Measurements from ENCODE around the gene HDAC9. TPM values are rescaled to one million over a fixed set of nuclear protein-coding genes. Genes with fewer than 3 reads are reported as not detected.

Gene HDAC9
- total and polyA plus RNA-seq, 4 donors = 2.2 to 41.0 (median 4.1) TPM

- H3K27me3 ChIP-seq (ENCODE audit: control insufficient read depth in 3 of 3, insufficient read depth in 3 of 3, low read length in 2 of 3) = no peaks in the 10 kb centered on the region
- no peaks in the 10 kb centered on the region for H3K36me3 ChIP-seq (ENCODE audit: control insufficient read depth in 4 of 4, insufficient read depth in 4 of 4, low read length in 4 of 4)
- no peak for TF ChIP-seq CTCF (IDR thresholded peaks at IDR 0.05; ENCODE audit: control extremely low read depth, extremely low read depth)
- H3K4me1 ChIP-seq (ENCODE audit: control insufficient read depth in 5 of 5, insufficient read depth in 5 of 5, low read length in 5 of 5) = peaks cover 0 to 7% (median 0%) of the 10 kb centered on the region in 5 donors
- no peak for ATAC-seq (ENCODE audit: insufficient read depth, low FRiP score)
- H3K9me3 ChIP-seq (ENCODE audit: control insufficient read depth in 4 of 4, insufficient read depth in 3 of 4, low read length in 3 of 4) = peaks cover 0 to 2% (median 0%) of the 10 kb centered on the region in 4 donors
- H3K27ac ChIP-seq (ENCODE audit: low read depth in 1 of 2, low read length in 1 of 2) = no peak overlapping the region
- no peak overlapping the region for H3K4me3 ChIP-seq
- DNase-seq = no peak
- H3K9ac ChIP-seq (ENCODE audit: insufficient read depth in 1 of 2, low read length in 2 of 2) = no peak overlapping the region
Measured at GRCh38 chr7:18455606-18456005, 39.9 kb upstream of the HDAC9 start.

- TF ChIP-seq CTCF (IDR thresholded peaks at IDR 0.05; ENCODE audit: control extremely low read depth, extremely low read depth) = no peak
- Histone ChIP-seq H3K9me3 (ENCODE audit: control insufficient read depth in 4 of 4, insufficient read depth in 3 of 4, low read length in 3 of 4) (no peaks in the 10 kb centered on the region), H3K36me3 (ENCODE audit: control insufficient read depth in 4 of 4, insufficient read depth in 4 of 4, low read length in 4 of 4) (no peaks in the 10 kb centered on the region), H3K4me3 (no peak overlapping the region), H3K27ac (ENCODE audit: low read depth in 1 of 2, low read length in 1 of 2) (no peak overlapping the region), H3K4me1 (ENCODE audit: control insufficient read depth in 5 of 5, insufficient read depth in 5 of 5, low read length in 5 of 5) (peaks cover 0 to 7% (median 0%) of the 10 kb centered on the region in 5 donors), H3K9ac (ENCODE audit: insufficient read depth in 1 of 2, low read length in 2 of 2) (no peak overlapping the region), H3K27me3 (ENCODE audit: control insufficient read depth in 3 of 3, insufficient read depth in 3 of 3, low read length in 2 of 3) (no peaks in the 10 kb centered on the region)
- ATAC-seq (ENCODE audit: insufficient read depth, low FRiP score) = no peak
- WGBS, 2 donors = 25 to 56% methylated on average over 6 of the region's 6 CpGs
- DNase-seq = no peak
Measured at GRCh38 chr7:18457832-18458231, 37.7 kb upstream of the HDAC9 start.

- Histone ChIP-seq H3K27me3 (ENCODE audit: control insufficient read depth in 3 of 3, insufficient read depth in 3 of 3, low read length in 2 of 3) (no peaks in the 10 kb centered on the region), H3K9me3 (ENCODE audit: control insufficient read depth in 4 of 4, insufficient read depth in 3 of 4, low read length in 3 of 4) (no peaks in the 10 kb centered on the region), H3K27ac (ENCODE audit: low read depth in 1 of 2, low read length in 1 of 2) (no peak overlapping the region), H3K9ac (ENCODE audit: insufficient read depth in 1 of 2, low read length in 2 of 2) (no peak overlapping the region), H3K4me1 (ENCODE audit: control insufficient read depth in 5 of 5, insufficient read depth in 5 of 5, low read length in 5 of 5) (peaks cover 0 to 7% (median 0%) of the 10 kb centered on the region in 5 donors), H3K4me3 (no peak overlapping the region), H3K36me3 (ENCODE audit: control insufficient read depth in 4 of 4, insufficient read depth in 4 of 4, low read length in 4 of 4) (no peaks in the 10 kb centered on the region)
- WGBS, 2 donors = 56 to 64% methylated on average over 5 of the region's 5 CpGs
- DNase-seq = no peak
- no peak for ATAC-seq (ENCODE audit: insufficient read depth, low FRiP score)
- TF ChIP-seq CTCF (IDR thresholded peaks at IDR 0.05; ENCODE audit: control extremely low read depth, extremely low read depth) = no peak
Measured at GRCh38 chr7:18458830-18459229, 36.7 kb upstream of the HDAC9 start.
